Naive thymus-derived CD8-positive, alpha-beta T cell (primary cell): Measurements from ENCODE around the gene ATP5IF1. TPM values are rescaled to one million over a fixed set of nuclear protein-coding genes. Genes with fewer than 3 reads are reported as not detected.

ENCODE experiments used
- polyA plus RNA-seq, 3 donors: library from polyadenylated mRNA; unstranded; fragments of 300-500 nt; fragmentation: Illumina TruSeq; gene quantifications; one replicate each; pipeline ENCODE4 v1.2.3, GENCODE V29; 2021
- total RNA-seq, 8 experiments: library from RNA in 2 of 8; stranded (reverse) in 2 of 8; gene quantifications; one replicate each; pipeline ENCODE4 v1.2.3 and lab custom pipeline; 2021 to 2026

Gene ATP5IF1
- total and polyA plus RNA-seq, 5 experiments from 2014 or later, result 113 to 666 (median 468) TPM

Other genes with a start within 250 kb of the ATP5IF1 start
- 10 to 100 TPM; 18.5 to 22.8 TPM for gene EYA3, start 147.5 kb upstream of the ATP5IF1 start, total RNA-seq
- 1 to 10 TPM; 1.8 to 6.2 (median 5.0) TPM for gene EYA3, start 147.5 kb upstream of the ATP5IF1 start, polyA plus RNA-seq
- gene PTAFR, start 59.4 kb upstream of the ATP5IF1 start, total RNA-seq, result 1 to 10 TPM in 1 of 2 experiments, under 1 TPM in 1; 0.70 to 1.1 TPM
- under 1 TPM; 0.34 to 0.84 (median 0.68) TPM for gene PTAFR, start 59.4 kb upstream of the ATP5IF1 start, polyA plus RNA-seq
- gene DNAJC8, start 3.1 kb upstream of the ATP5IF1 start, total RNA-seq, result 10 to 100 TPM; 68.1 to 79.4 TPM
- gene DNAJC8, start 3.1 kb upstream of the ATP5IF1 start, polyA plus RNA-seq, result 100 to 1,000 TPM; 145 to 156 (median 151) TPM
- gene SESN2, start 23.4 kb downstream of the ATP5IF1 start, total RNA-seq, result 1 to 10 TPM; 6.4 to 6.6 TPM
- 1 to 10 TPM; 1.6 to 8.2 (median 4.7) TPM for gene SESN2, start 23.4 kb downstream of the ATP5IF1 start, polyA plus RNA-seq
- 10 to 100 TPM; 13.4 to 13.8 TPM for gene MED18, start 92.9 kb downstream of the ATP5IF1 start, total RNA-seq
- 1 to 10 TPM; 2.9 to 7.9 (median 3.7) TPM for gene MED18, start 92.9 kb downstream of the ATP5IF1 start, polyA plus RNA-seq
- gene PHACTR4, start 133.6 kb downstream of the ATP5IF1 start, total RNA-seq, result 10 to 100 TPM; 27.4 to 30.1 TPM
- gene PHACTR4, start 133.6 kb downstream of the ATP5IF1 start, polyA plus RNA-seq, result 10 to 100 TPM in 1 of 3 donors, 1 to 10 TPM in 2; 5.4 to 20.2 (median 6.0) TPM